Measurements from ENCODE around the gene MIDN.

MIDN gene

GRCh38 chr19:1210227-1210538 lies 38.2 kb upstream of the MIDN start:
- ChIA-PET POLR2A (ENCODE audit: low non-redundant PET) (interaction anchor here (0.7 kb wide), 1 partner anchor 184 kb away, joined by 3 read pairs; the partner anchor contains the start of gene CNN2), CTCF (interaction anchor here (0.9 kb wide), 1 partner anchor 31 kb away, joined by 4 read pairs; no protein-coding TSS in a partner anchor)
- TF ChIP-seq CTCF (conservative IDR thresholded peaks at IDR 0.05; ENCODE audit: low read depth), result no peak
- no peak for DNase-seq (ENCODE audit: low spot score)
- peak overlapping the region; percentile 98 for H3K27ac ChIP-seq

GRCh38 chr19:1211494-1212234 lies 36.7 kb upstream of the MIDN start:
- H3K27ac ChIP-seq, result peak overlapping the region; percentile 98
- no peak for TF ChIP-seq CTCF (conservative IDR thresholded peaks at IDR 0.05; ENCODE audit: low read depth)
- ChIA-PET POLR2A (ENCODE audit: low non-redundant PET) (interaction anchor here (0.6 kb wide), 1 partner anchor 11 kb away, joined by 12 read pairs; no protein-coding TSS in a partner anchor), CTCF (interaction anchor here (1.0 to 1.3 kb wide), 2 partner anchors 9 to 29 kb away, joined by 4 read pairs; no protein-coding TSS in a partner anchor)
- DNase-seq (ENCODE audit: low spot score), result no peak

- ChIA-PET POLR2A (ENCODE audit: low non-redundant PET) (no interaction called here), CTCF (interaction anchor here (0.6 to 1.8 kb wide), 4 partner anchors 9 to 31 kb away, joined by 3 to 6 read pairs (median 4); no protein-coding TSS in a partner anchor)
- H3K27ac ChIP-seq, result peak overlapping the region; percentile 98
Observed at GRCh38 chr19:1213391-1214286, 34.7 kb upstream of the MIDN start.

GRCh38 chr19:1214299-1214861 lies 34.0 kb upstream of the MIDN start:
- no peak for TF ChIP-seq CTCF (conservative IDR thresholded peaks at IDR 0.05; ENCODE audit: low read depth)
- CTCF ChIA-PET, result interaction anchor here (0.5 to 1.8 kb wide), 4 partner anchors 8 to 328 kb away, joined by 3 to 6 read pairs (median 4); no protein-coding TSS in a partner anchor
- peak overlapping the region; percentile 98 for H3K27ac ChIP-seq
- no peak for DNase-seq (ENCODE audit: low spot score)
- POLR2A ChIA-PET (ENCODE audit: low non-redundant PET), result no interaction called here

More at GRCh38 chr19:1213391-1214286, 34.7 kb upstream of the MIDN start:
- TF ChIP-seq CTCF (conservative IDR thresholded peaks at IDR 0.05; ENCODE audit: low read depth), result no peak
- peak; percentile 65 for DNase-seq (ENCODE audit: low spot score)

GRCh38 chr19:1214862-1215731 lies 33.3 kb upstream of the MIDN start:
- no peak for DNase-seq (ENCODE audit: low spot score)
- peak overlapping the region; percentile 98 for H3K27ac ChIP-seq
- ChIA-PET POLR2A (ENCODE audit: low non-redundant PET) (interaction anchor here (0.9 kb wide), 1 partner anchor 54 kb away, joined by 3 read pairs; no protein-coding TSS in a partner anchor), CTCF (interaction anchor here (0.5 to 1.8 kb wide), 3 partner anchors 29 to 328 kb away, joined by 3 to 6 read pairs (median 4); no protein-coding TSS in a partner anchor)
- TF ChIP-seq CTCF (conservative IDR thresholded peaks at IDR 0.05; ENCODE audit: low read depth), result no peak

Measured in RWPE1 (cell line).